ENCODE results near the gene SLC35F1. TPM values are rescaled to one million over a fixed set of nuclear protein-coding genes. Genes with fewer than 3 reads are reported as not detected.

Gene SLC35F1
- polyA plus RNA-seq, 1 donor from 2014 or later: 35.1 TPM

GRCh38 chr6:117919775-117920729, 13.0 kb downstream of the SLC35F1 start:
- Histone ChIP-seq H3K4me3 (ENCODE audit: low read length) (peak overlapping the region; percentile 67), H3F3A (ENCODE audit: insufficient read depth, low read length, poor library complexity, severe bottlenecking) (peaks cover 6% of the 10 kb centered on the region), H2AFZ (ENCODE audit: low read depth, low read length) (peak overlapping the region; percentile 74), H3K9ac (ENCODE audit: low read length) (peak overlapping the region; percentile 65), H3K9me3 (ENCODE audit: low read length) (no peaks in the 10 kb centered on the region), H3K27ac (ENCODE audit: low read length) (peak overlapping the region; percentile 75), H3K27me3 (ENCODE audit: insufficient read depth, low read depth, low read length) (no peaks in the 10 kb centered on the region), H3K36me3 (ENCODE audit: insufficient read depth, low read length) (no peaks in the 10 kb centered on the region), H4K20me1 (ENCODE audit: insufficient read depth) (no peaks in the 10 kb centered on the region), H3K9me2 (ENCODE audit: insufficient read depth, low read length) (no peaks in the 10 kb centered on the region), H3K4me2 (ENCODE audit: low read length) (peak overlapping the region; percentile 37), H3K79me2 (replicated peaks; ENCODE audit: insufficient read depth, low read length) (peaks cover 13% of the 10 kb centered on the region)
- TF ChIP-seq REST (IDR thresholded peaks at IDR 0.05; ENCODE audit: borderline replicate concordance) (no peak), TAF1 (IDR thresholded peaks at IDR 0.05; ENCODE audit: low read depth) (no peak), SMC3 (conservative IDR thresholded peaks at IDR 0.05; ENCODE audit: poor library complexity) (no peak), MXI1 (conservative IDR thresholded peaks at IDR 0.05; ENCODE audit: poor library complexity, severe bottlenecking) (no peak), CTCF (IDR thresholded peaks at IDR 0.05; ENCODE audit: poor library complexity, severe bottlenecking) (no peak), POLR2AphosphoS5 (IDR thresholded peaks at IDR 0.05) (no peak)

GRCh38 chr6:117924690-117925089, 17.6 kb downstream of the SLC35F1 start:
- Histone ChIP-seq H3K9ac (ENCODE audit: low read length) (no peak overlapping the region), H3K36me3 (ENCODE audit: insufficient read depth, low read length) (no peaks in the 10 kb centered on the region), H2AFZ (ENCODE audit: low read depth, low read length) (no peak overlapping the region), H3K79me2 (replicated peaks; ENCODE audit: insufficient read depth, low read length) (no peaks in the 10 kb centered on the region), H4K20me1 (ENCODE audit: insufficient read depth) (no peaks in the 10 kb centered on the region), H3F3A (ENCODE audit: insufficient read depth, low read length, poor library complexity, severe bottlenecking) (peaks cover 3% of the 10 kb centered on the region), H3K27ac (ENCODE audit: low read length) (no peak overlapping the region), H3K4me3 (ENCODE audit: low read length) (no peak overlapping the region), H3K27me3 (ENCODE audit: insufficient read depth, low read depth, low read length) (no peaks in the 10 kb centered on the region), H3K9me3 (ENCODE audit: low read length) (no peaks in the 10 kb centered on the region), H3K9me2 (ENCODE audit: insufficient read depth, low read length) (no peaks in the 10 kb centered on the region), H3K4me2 (ENCODE audit: low read length) (no peak overlapping the region)
- no peak for TF ChIP-seq EZH2 (IDR thresholded peaks at IDR 0.05; ENCODE audit: borderline replicate concordance, insufficient read depth, low read length, poor library complexity, severe bottlenecking)
- no peak for TF ChIP-seq CTCF (IDR thresholded peaks at IDR 0.05; ENCODE audit: poor library complexity, severe bottlenecking)
- no peak for TF ChIP-seq RAD21 (conservative IDR thresholded peaks at IDR 0.05)
- no peak for TF ChIP-seq EP300 (conservative IDR thresholded peaks at IDR 0.05; ENCODE audit: poor library complexity, severe bottlenecking)
- no peak for TF ChIP-seq POLR2AphosphoS5 (IDR thresholded peaks at IDR 0.05)
- TF ChIP-seq MXI1 (conservative IDR thresholded peaks at IDR 0.05; ENCODE audit: poor library complexity, severe bottlenecking): no peak
- TF ChIP-seq SMC3 (conservative IDR thresholded peaks at IDR 0.05; ENCODE audit: poor library complexity): no peak
- TF ChIP-seq REST (IDR thresholded peaks at IDR 0.05; ENCODE audit: borderline replicate concordance): no peak
- TF ChIP-seq TAF1 (IDR thresholded peaks at IDR 0.05; ENCODE audit: low read depth): no peak

Measured in neural cell (in vitro differentiated cells).